ENCODE measurements around the gene PLXNA2.

PLXNA2 gene

DNA sequence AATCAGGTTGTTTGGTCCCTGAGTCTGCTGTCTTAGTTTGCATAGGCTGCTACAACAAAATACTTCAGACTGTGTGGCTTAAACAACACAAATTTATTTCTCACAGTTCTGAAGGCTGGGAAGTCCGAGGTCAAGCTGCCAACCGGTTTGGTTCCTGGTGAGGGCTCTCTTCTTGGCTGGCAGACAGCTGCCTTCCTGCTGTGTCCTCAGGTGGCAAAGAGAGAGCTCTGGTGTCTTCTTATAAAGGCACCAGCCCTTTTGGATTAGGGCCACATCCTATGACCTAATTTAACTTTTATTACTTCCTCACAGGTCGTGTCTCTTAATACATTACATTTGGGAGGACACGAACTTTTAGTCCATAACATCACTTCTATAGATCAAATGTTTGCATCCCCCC is 243.7 kb downstream of the PLXNA2 start:
- TF ChIP-seq RARB (CRISPR knock-in tag; IDR thresholded peaks at IDR 0.05), result no peak
- no peak for TF ChIP-seq CSDC2 (CRISPR knock-in tag; IDR thresholded peaks at IDR 0.05)
- TF ChIP-seq, protein P1, sequence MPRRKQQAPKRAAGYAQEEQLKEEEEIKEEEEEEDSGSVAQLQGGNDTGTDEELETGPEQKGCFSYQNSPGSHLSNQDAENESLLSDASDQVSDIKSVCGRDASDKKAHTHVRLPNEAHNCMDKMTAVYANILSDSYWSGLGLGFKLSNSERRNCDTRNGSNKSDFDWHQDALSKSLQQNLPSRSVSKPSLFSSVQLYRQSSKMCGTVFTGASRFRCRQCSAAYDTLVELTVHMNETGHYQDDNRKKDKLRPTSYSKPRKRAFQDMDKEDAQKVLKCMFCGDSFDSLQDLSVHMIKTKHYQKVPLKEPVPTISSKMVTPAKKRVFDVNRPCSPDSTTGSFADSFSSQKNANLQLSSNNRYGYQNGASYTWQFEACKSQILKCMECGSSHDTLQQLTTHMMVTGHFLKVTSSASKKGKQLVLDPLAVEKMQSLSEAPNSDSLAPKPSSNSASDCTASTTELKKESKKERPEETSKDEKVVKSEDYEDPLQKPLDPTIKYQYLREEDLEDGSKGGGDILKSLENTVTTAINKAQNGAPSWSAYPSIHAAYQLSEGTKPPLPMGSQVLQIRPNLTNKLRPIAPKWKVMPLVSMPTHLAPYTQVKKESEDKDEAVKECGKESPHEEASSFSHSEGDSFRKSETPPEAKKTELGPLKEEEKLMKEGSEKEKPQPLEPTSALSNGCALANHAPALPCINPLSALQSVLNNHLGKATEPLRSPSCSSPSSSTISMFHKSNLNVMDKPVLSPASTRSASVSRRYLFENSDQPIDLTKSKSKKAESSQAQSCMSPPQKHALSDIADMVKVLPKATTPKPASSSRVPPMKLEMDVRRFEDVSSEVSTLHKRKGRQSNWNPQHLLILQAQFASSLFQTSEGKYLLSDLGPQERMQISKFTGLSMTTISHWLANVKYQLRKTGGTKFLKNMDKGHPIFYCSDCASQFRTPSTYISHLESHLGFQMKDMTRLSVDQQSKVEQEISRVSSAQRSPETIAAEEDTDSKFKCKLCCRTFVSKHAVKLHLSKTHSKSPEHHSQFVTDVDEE (CRISPR knock-in tag; IDR thresholded peaks at IDR 0.05), result no peak
- TF ChIP-seq, protein P2, sequence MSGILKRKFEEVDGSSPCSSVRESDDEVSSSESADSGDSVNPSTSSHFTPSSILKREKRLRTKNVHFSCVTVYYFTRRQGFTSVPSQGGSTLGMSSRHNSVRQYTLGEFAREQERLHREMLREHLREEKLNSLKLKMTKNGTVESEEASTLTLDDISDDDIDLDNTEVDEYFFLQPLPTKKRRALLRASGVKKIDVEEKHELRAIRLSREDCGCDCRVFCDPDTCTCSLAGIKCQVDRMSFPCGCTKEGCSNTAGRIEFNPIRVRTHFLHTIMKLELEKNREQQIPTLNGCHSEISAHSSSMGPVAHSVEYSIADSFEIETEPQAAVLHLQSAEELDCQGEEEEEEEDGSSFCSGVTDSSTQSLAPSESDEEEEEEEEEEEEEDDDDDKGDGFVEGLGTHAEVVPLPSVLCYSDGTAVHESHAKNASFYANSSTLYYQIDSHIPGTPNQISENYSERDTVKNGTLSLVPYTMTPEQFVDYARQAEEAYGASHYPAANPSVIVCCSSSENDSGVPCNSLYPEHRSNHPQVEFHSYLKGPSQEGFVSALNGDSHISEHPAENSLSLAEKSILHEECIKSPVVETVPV (CRISPR knock-in tag; IDR thresholded peaks at IDR 0.05), result no peak
- TF ChIP-seq ZNF565 (CRISPR knock-in tag; conservative IDR thresholded peaks at IDR 0.05; ENCODE audit: low read depth), result no peak
- TF ChIP-seq TCF4 (CRISPR knock-in tag; IDR thresholded peaks at IDR 0.05; ENCODE audit: borderline replicate concordance), result no peak
- no peak for TF ChIP-seq ZFP30 (CRISPR knock-in tag; IDR thresholded peaks at IDR 0.05)
- no peak for TF ChIP-seq SNAI2 (CRISPR knock-in tag; IDR thresholded peaks at IDR 0.05)
- TF ChIP-seq ARNTL (CRISPR knock-in tag; IDR thresholded peaks at IDR 0.05; ENCODE audit: borderline replicate concordance, low read depth), result no peak
- no peak for TF ChIP-seq ESRRG (CRISPR knock-in tag; IDR thresholded peaks at IDR 0.05)
- TF ChIP-seq PPARA (CRISPR knock-in tag; IDR thresholded peaks at IDR 0.05; ENCODE audit: borderline replicate concordance), result no peak
- no peak for TF ChIP-seq ISL1 (CRISPR knock-in tag; IDR thresholded peaks at IDR 0.05)
- no peak for TF ChIP-seq ZFP3 (CRISPR knock-in tag; IDR thresholded peaks at IDR 0.05)
- no peak for TF ChIP-seq ZC3H10 (CRISPR knock-in tag; IDR thresholded peaks at IDR 0.05)
- no peak for TF ChIP-seq ZNF70 (CRISPR knock-in tag; IDR thresholded peaks at IDR 0.05)
- TF ChIP-seq, protein P3, sequence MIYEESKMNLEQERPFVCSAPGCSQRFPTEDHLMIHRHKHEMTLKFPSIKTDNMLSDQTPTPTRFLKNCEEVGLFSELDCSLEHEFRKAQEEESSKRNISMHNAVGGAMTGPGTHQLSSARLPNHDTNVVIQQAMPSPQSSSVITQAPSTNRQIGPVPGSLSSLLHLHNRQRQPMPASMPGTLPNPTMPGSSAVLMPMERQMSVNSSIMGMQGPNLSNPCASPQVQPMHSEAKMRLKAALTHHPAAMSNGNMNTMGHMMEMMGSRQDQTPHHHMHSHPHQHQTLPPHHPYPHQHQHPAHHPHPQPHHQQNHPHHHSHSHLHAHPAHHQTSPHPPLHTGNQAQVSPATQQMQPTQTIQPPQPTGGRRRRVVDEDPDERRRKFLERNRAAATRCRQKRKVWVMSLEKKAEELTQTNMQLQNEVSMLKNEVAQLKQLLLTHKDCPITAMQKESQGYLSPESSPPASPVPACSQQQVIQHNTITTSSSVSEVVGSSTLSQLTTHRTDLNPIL (CRISPR knock-in tag; IDR thresholded peaks at IDR 0.05; ENCODE audit: low read depth), result no peak
- no peak for TF ChIP-seq TOX (CRISPR knock-in tag; IDR thresholded peaks at IDR 0.05; ENCODE audit: borderline replicate concordance)
- no peak for TF ChIP-seq BACH2 (CRISPR knock-in tag; IDR thresholded peaks at IDR 0.05; ENCODE audit: borderline replicate concordance)
- TF ChIP-seq, protein P4, sequence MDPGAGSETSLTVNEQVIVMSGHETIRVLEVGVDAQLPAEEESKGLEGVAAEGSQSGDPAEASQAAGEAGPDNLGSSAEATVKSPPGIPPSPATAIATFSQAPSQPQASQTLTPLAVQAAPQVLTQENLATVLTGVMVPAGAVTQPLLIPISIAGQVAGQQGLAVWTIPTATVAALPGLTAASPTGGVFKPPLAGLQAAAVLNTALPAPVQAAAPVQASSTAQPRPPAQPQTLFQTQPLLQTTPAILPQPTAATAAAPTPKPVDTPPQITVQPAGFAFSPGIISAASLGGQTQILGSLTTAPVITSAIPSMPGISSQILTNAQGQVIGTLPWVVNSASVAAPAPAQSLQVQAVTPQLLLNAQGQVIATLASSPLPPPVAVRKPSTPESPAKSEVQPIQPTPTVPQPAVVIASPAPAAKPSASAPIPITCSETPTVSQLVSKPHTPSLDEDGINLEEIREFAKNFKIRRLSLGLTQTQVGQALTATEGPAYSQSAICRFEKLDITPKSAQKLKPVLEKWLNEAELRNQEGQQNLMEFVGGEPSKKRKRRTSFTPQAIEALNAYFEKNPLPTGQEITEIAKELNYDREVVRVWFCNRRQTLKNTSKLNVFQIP (CRISPR knock-in tag; IDR thresholded peaks at IDR 0.05; ENCODE audit: borderline replicate concordance, low read depth), result no peak
- TF ChIP-seq, protein P5, sequence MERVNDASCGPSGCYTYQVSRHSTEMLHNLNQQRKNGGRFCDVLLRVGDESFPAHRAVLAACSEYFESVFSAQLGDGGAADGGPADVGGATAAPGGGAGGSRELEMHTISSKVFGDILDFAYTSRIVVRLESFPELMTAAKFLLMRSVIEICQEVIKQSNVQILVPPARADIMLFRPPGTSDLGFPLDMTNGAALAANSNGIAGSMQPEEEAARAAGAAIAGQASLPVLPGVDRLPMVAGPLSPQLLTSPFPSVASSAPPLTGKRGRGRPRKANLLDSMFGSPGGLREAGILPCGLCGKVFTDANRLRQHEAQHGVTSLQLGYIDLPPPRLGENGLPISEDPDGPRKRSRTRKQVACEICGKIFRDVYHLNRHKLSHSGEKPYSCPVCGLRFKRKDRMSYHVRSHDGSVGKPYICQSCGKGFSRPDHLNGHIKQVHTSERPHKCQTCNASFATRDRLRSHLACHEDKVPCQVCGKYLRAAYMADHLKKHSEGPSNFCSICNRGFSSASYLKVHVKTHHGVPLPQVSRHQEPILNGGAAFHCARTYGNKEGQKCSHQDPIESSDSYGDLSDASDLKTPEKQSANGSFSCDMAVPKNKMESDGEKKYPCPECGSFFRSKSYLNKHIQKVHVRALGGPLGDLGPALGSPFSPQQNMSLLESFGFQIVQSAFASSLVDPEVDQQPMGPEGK (CRISPR knock-in tag; IDR thresholded peaks at IDR 0.05; ENCODE audit: borderline replicate concordance), result no peak

DNA sequence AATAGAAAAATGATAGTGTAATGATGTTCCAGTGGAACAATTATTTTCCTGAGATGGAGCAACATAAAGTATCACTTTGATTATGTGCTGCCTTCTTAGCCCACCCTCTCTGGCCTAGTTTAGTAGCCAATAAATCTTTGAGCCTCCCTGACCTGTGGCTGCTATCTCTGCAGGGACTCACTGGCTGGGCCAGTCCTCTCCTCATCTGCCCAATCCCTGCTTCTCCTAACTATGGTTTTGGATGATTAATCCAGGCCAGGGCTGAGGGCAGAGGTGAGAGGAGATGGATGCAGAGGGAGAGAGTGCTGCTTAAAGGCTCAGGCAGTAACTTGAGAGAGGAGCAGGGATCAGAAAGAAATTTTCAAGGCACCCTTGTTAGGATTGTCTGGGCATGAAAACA is 244.2 kb downstream of the PLXNA2 start:
- no peak for ATAC-seq
- TF ChIP-seq ZNF565 (CRISPR knock-in tag; conservative IDR thresholded peaks at IDR 0.05; ENCODE audit: low read depth) (no peak), ARNTL (CRISPR knock-in tag; IDR thresholded peaks at IDR 0.05; ENCODE audit: borderline replicate concordance, low read depth) (no peak), ESRRG (CRISPR knock-in tag; IDR thresholded peaks at IDR 0.05) (no peak), CSDC2 (CRISPR knock-in tag; IDR thresholded peaks at IDR 0.05) (no peak), GLIS3 (CRISPR knock-in tag; IDR thresholded peaks at IDR 0.05) (no peak), RARB (CRISPR knock-in tag; IDR thresholded peaks at IDR 0.05) (no peak), ZNF70 (CRISPR knock-in tag; IDR thresholded peaks at IDR 0.05) (no peak), ZC3H10 (CRISPR knock-in tag; IDR thresholded peaks at IDR 0.05) (no peak), SNAI2 (CRISPR knock-in tag; IDR thresholded peaks at IDR 0.05) (no peak), ZFP3 (CRISPR knock-in tag; IDR thresholded peaks at IDR 0.05) (no peak), BACH2 (CRISPR knock-in tag; IDR thresholded peaks at IDR 0.05; ENCODE audit: borderline replicate concordance) (no peak), TOX (CRISPR knock-in tag; IDR thresholded peaks at IDR 0.05; ENCODE audit: borderline replicate concordance) (no peak), PPARA (CRISPR knock-in tag; IDR thresholded peaks at IDR 0.05; ENCODE audit: borderline replicate concordance) (no peak)
- TF ChIP-seq, protein P1 (CRISPR knock-in tag; IDR thresholded peaks at IDR 0.05), result no peak
- TF ChIP-seq, protein P2 (CRISPR knock-in tag; IDR thresholded peaks at IDR 0.05), result no peak

More for the DNA sequence above, 243.7 kb downstream of the PLXNA2 start:
- no peak for ATAC-seq
